Germinal center (tissue), 1 donor: Measurements from ENCODE around the gene PCDHB6.
"Not testable (repeated sequence)": the region's sequence is repeated elsewhere in the genome, so short reads cannot be mapped to it uniquely, and the experiment has no call there.

Experiments
- DNase-seq: peaks from one replicate; pipeline ENCODE4 v3.0.0; 2012; ENCODE audit warnings: mixed read lengths, low spot score

The PCDHB6 gene

GRCh38 chr5:141172381-141173204 lies 22.7 kb downstream of the PCDHB6 start, which contains the start of gene PCDHB7:
Gene PCDHB7, plus strand, starts transcription at chr5:141172644. Its CDS starts 192 bp downstream, at chr5:141172836.
- DNase-seq = peak; percentile 10

GRCh38 chr5:141174291-141175104 lies 24.6 kb downstream of the PCDHB6 start:
- not testable (repeated sequence) for DNase-seq

DNA sequence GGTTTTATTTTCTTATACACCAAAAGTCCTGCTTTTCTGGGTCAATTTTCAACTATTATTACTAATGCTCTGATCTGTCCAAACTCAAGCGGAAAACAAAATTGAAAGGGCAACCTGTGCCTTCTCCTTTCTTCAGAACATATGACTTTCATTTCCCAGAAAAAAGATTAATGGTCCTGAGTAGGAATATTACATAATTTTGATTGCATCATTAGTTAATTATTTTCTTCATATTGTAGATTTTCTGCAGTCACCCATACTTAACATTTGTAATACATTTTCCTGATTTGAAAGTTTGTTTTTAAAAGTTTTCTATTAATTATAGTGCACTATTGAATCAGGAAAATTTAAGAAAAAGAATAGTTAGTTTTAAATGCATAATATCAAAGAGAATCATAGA lies 26.1 kb downstream of the PCDHB6 start:
- no peak for DNase-seq

DNA sequence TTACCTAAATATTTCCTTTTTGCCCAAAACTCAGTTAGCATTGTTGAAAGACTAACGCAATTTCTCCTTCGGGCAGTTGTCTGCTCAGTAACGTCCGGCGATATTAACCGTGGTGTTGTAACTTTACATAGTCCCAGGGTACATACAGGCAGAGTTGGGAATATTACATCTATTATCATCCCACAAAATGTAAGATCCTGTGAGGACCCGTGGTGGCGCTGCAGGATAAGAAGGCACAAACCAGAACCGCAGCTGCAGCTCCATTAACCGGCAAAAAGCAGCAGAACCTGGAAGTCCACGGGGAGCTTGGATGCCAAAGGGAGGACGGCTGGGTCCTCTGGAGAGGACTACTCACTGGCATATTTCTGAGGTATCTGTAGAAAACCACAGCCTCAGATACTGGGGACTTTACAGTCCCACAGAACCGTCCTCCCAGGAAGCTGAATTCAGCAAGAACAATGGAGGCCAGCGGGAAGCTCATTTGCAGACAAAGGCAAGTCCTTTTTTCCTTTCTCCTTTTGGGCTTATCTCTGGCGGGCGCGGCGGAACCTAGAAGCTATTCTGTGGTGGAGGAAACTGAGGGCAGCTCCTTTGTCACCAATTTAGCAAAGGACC lies 27.8 kb downstream of the PCDHB6 start, which contains the start of gene PCDHB8:
PCDHB8 (plus strand) TSS at position 214 of the 615 bp plus-strand sequence; CDS start at position 459, 245 bp downstream.
- DNase-seq = not testable (repeated sequence)

GRCh38 chr5:141179371-141179770 lies 29.5 kb downstream of the PCDHB6 start:
- not testable (repeated sequence) for DNase-seq

DNA sequence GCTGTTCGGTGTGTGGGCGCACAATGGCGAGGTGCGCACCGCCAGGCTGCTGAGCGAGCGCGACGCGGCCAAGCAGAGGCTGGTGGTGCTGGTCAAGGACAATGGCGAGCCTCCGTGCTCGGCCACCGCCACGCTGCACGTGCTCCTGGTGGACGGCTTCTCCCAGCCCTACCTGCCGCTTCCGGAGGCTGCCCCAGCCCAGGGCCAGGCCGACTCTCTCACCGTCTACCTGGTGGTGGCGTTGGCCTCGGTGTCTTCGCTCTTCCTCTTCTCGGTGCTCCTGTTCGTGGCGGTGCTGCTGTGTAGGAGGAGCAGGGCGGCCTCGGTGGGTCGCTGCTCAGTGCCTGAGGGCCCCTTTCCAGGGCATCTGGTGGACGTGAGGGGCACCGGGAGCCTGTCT lies 30.0 kb downstream of the PCDHB6 start:
- DNase-seq = not testable (repeated sequence)

GRCh38 chr5:141180313-141180712 lies 30.5 kb downstream of the PCDHB6 start:
- DNase-seq = no peak

- DNase-seq = no peak
These were observed 32.4 kb downstream of the PCDHB6 start, which contains the start of gene PCDHB16 for GRCh38 chr5:141182248-141182647. Gene PCDHB16, plus strand, starts transcription at chr5:141182387. Its CDS starts 173 bp downstream, at chr5:141182560.

- not testable (repeated sequence) for DNase-seq
These were observed 34.4 kb downstream of the PCDHB6 start for GRCh38 chr5:141184117-141184855.

DNA sequence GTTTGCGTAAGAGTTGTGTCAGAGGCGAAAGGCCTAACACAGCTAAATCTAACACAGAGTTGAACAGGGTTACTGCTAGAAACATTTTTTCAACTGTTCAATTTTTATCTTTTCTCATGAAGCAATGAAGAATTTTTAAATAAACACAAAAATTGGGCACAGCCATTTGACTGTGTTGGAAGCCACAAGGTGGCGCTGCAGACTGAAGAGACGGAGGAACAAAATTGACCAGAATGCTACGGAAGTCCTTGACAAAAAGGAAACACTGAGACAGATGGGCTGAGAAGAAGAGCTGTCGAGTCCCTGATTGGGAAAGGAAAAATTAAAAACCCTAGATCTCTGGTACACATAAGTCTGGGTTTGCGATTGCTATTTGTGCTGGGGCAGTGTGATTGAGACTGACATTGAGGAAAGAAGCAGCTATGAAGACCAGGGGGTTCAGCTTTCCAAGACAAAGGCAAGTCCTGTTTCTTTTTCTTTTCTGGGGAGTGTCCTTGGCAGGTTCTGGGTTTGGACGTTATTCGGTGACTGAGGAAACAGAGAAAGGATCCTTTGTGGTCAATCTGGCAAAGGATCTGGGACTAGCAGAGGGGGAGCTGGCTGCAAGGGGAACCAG lies 37.1 kb downstream of the PCDHB6 start, which contains the start of gene PCDHB9:
PCDHB9 (plus strand) TSS at position 265 of the 616 bp plus-strand sequence; CDS start at position 423, 158 bp downstream.
- DNase-seq = peak; percentile 34

GRCh38 chr5:141188682-141189081 lies 38.8 kb downstream of the PCDHB6 start:
- DNase-seq = not testable (repeated sequence)

GRCh38 chr5:141189131-141189530 lies 39.3 kb downstream of the PCDHB6 start:
- not testable (repeated sequence) for DNase-seq

GRCh38 chr5:141192110-141192725 lies 42.4 kb downstream of the PCDHB6 start, which contains the start of gene PCDHB10:
Gene PCDHB10, plus strand, starts transcription at chr5:141192353. Its CDS starts 200 bp downstream, at chr5:141192553.
- peak; percentile 32 for DNase-seq

DNA sequence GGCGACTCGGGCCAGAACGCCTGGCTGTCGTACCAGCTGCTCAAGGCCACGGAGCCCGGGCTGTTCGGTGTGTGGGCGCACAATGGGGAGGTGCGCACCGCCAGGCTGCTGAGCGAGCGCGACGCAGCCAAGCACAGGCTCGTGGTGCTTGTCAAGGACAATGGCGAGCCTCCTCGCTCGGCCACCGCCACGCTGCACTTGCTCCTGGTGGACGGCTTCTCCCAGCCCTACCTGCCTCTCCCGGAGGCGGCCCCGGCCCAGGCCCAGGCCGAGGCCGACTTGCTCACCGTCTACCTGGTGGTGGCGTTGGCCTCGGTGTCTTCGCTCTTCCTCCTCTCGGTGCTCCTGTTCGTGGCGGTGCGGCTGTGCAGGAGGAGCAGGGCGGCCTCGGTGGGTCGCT lies 44.5 kb downstream of the PCDHB6 start:
- DNase-seq = not testable (repeated sequence)

- no peak for DNase-seq
These were observed 46.5 kb downstream of the PCDHB6 start for GRCh38 chr5:141196363-141196762.

DNA sequence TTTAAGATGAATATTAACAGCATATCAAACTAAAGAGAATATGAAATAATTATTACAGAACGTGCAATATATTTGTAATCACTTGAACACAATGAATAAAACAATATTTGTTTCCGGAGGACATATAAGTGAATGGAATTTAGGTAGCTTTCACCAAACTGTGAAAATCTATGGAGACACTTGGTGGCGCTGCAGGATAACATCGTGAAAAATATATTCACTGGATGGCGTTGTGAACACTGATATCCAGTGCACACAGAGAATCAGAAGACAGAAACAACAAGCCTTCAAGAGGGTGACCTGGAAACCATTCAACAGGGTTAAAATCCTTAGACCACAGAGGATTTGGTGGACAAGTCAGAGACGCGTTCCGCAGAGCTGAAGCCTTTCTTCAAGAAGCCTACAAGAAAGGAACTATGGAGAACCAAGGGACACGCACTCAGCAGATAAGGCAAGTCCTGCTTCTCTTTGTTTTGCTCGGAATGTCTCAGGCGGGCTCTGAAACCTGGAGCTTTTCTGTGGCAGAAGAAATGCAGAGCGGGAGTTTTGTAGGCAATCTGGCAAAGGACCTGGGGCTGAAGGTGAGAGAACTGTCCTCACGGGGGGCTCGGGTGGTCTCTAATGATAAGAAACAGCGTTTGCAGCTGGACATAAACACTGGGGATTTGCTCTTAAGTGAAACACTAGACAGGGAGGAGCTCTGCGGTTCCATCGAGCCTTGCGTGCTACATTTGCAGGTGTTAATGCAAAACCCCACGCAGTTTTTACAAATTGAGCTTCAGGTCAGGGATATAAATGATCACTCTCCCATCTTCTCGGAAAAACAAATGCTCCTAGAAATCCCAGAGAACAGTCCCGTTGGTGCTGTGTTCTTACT lies 49.7 kb downstream of the PCDHB6 start, which contains the start of gene PCDHB11:
PCDHB11 (plus strand) TSS at position 269 of the 877 bp plus-strand sequence; CDS start at position 417, 148 bp downstream.
- DNase-seq = no peak

DNA sequence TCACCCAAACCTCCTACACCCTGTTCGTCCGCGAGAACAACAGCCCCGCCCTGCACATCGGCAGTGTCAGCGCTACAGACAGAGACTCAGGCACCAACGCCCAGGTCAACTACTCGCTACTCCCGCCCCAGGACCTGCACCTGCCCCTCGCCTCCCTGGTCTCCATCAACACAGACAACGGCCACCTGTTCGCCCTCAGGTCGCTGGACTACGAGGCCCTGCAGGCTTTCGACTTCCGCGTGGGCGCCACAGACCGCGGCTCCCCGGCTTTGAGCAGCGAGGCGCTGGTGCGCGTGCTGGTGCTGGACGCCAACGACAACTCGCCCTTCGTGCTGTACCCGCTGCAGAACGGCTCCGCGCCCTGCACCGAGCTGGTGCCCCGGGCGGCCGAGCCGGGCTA lies 51.3 kb downstream of the PCDHB6 start:
- DNase-seq = not testable (repeated sequence)

GRCh38 chr5:141201646-141202045 lies 51.8 kb downstream of the PCDHB6 start:
- DNase-seq = not testable (repeated sequence)
